K562 (cell line): ENCODE data around the gene KCNG1.

Experiments
- CTCF ChIP-seq, 3 experiments: IDR thresholded peaks in 2 of 3; conservative IDR thresholded peaks in 1 of 3; 2 replicates each; pipeline ENCODE4 v1.5.1; 2011 to 2012; ENCODE audit warnings: low read length in 3 of 3, mild to moderate bottlenecking in 3 of 3, control low read depth in 2 of 3, improper control_type of control experiment in 1 of 3, inconsistent platforms in 1 of 3, low read depth in 1 of 3, mixed read lengths in 1 of 3, moderate library complexity in 1 of 3; ENCODE audit not compliant: insufficient read depth in 2 of 3
- ERF ChIP-seq: fragments of 450-650 bp; formaldehyde crosslinking; IDR thresholded peaks from 2 replicates; pipeline ENCODE4 v1.4.0; 2020; ENCODE audit warnings: mild to moderate bottlenecking, mixed read lengths
- JUND ChIP-seq, 2 experiments: IDR thresholded peaks; 2 replicates in 1 of 2; 3 replicates in 1 of 2; pipeline ENCODE4 v1.6.1; 2011; ENCODE audit warnings: borderline replicate concordance in 2 of 2, low read depth in 2 of 2, low read length in 2 of 2, improper control_type of control experiment in 1 of 2, missing biosample characterization in 1 of 2, missing genetic modification characterization in 1 of 2, missing genetic modification reagents in 1 of 2
- NFYB ChIP-seq: IDR thresholded peaks from 2 replicates; pipeline ENCODE4 v1.6.1; 2011; ENCODE audit warnings: mild to moderate bottlenecking, moderate library complexity; ENCODE audit not compliant: insufficient read length; ENCODE audit errors: extremely low read depth
- POLR2A ChIP-seq: fragments of 450-650 bp; conservative IDR thresholded peaks from 2 replicates; pipeline ENCODE4 v1.6.1; 2016
- POLR2AphosphoS5 ChIP-seq: IDR thresholded peaks from 2 replicates; pipeline ENCODE4 v1.6.1; 2011; ENCODE audit warnings: mild to moderate bottlenecking, low read depth, low read length, moderate library complexity; ENCODE audit not compliant: control insufficient read depth, insufficient read depth
- SP2 ChIP-seq: IDR thresholded peaks from 2 replicates; pipeline ENCODE4 v1.6.1; 2011; ENCODE audit warnings: mild to moderate bottlenecking, low read depth, low read length, moderate library complexity; ENCODE audit not compliant: poor library complexity, severe bottlenecking; ENCODE audit errors: extremely low read depth
- TBL1XR1 ChIP-seq, 2 experiments: IDR thresholded peaks; 2 replicates each; pipeline ENCODE4 v1.6.1; 2012; ENCODE audit warnings: improper control_type of control experiment in 2 of 2, low read length in 2 of 2, mild to moderate bottlenecking in 1 of 2
- XRCC5 ChIP-seq: fragments of 200-400 bp; formaldehyde crosslinking; IDR thresholded peaks from 2 replicates; pipeline ENCODE4 v1.6.1; 2017; ENCODE audit warnings: low read depth, mild to moderate bottlenecking, low read length
- ZNF24 ChIP-seq: fragments of 450-650 bp; IDR thresholded peaks from 2 replicates; pipeline ENCODE4 v1.6.1; 2016
- ZNF274 ChIP-seq: IDR thresholded peaks from 2 replicates; pipeline ENCODE4 v1.6.1; 2011; ENCODE audit warnings: low read depth, mild to moderate bottlenecking, low read length, moderate library complexity, borderline replicate concordance
- ZNF354B ChIP-seq: fragments of 250-450 bp; sonication (Bioruptor Pico); IDR thresholded peaks from 2 replicates; pipeline ENCODE4 v1.4.0; 2020
- ZNF407 ChIP-seq: fragments of 450-650 bp; IDR thresholded peaks from 2 replicates; pipeline ENCODE4 v1.6.1; 2016; ENCODE audit warnings: low read depth

GRCh38 chr20:50995506-50995905, 27.4 kb downstream of the KCNG1 start:
- TF ChIP-seq SP2 (no peak), TBL1XR1 (IDR thresholded peaks at IDR 0.05; ENCODE audit: low read length in 2 of 2) (no peak), NFYB (no peak), POLR2AphosphoS5 (no peak), CTCF (IDR thresholded peaks at IDR 0.05 in 2 of 3, conservative IDR thresholded peaks at IDR 0.05 in 1 of 3; ENCODE audit: insufficient read depth in 2 of 3, low read depth in 1 of 3, low read length in 3 of 3) (no peak), ZNF274 (no peak), ERF (CRISPR knock-in tag) (no peak), JUND (IDR thresholded peaks at IDR 0.05; ENCODE audit: borderline replicate concordance, low read depth, low read length) (no peak), JUND (tag; IDR thresholded peaks at IDR 0.05; ENCODE audit: borderline replicate concordance, low read depth, low read length) (no peak), XRCC5 (no peak), ZNF24 (no peak), POLR2A (no peak), ZNF407 (no peak), ZNF354B (no peak)
